ENCODE results near the gene ZNF423. TPM values are rescaled to one million over a fixed set of nuclear protein-coding genes. Genes with fewer than 3 reads are reported as not detected.
"Not testable (repeated sequence)": the region's sequence is repeated elsewhere in the genome, so short reads cannot be mapped to it uniquely, and the experiment has no call there.

ZNF423 gene
- total RNA-seq, 4 donors from 2014 or later: 6.6 to 22.9 (median 8.6) TPM

DNA sequence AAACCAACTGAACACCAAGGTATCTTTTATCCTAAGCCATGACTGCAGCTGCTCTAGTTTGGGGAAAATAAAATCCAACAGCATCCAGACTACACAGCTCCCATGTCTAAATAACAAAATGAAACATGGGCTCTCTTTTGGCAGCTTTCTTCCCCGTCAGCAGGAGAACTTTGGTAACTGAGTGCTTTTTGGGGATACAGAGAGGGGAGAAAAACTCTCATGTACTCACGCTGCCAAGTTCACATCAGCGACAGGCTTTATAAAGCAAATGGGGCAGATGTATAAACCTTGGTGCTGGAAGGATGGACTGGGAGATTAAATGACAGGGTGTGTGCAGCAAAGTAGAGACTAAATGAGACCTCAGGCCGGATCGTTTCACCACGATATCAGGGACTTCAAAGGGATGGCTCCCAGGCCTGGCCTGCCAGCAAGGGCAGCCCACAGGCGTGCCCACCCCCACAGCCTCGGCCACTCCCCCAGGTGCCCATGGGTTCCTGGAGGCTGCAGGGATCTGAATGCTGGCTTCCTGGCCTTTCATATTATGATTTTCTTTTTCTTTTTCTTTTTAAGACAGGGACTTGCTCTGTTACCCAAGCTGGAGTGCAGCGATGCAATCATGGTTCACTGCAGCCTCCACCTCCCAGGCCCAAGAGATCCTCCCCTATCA, 174.6 kb downstream of the ZNF423 start:
- ATAC-seq (ENCODE audit: low FRiP score): no peak

DNA sequence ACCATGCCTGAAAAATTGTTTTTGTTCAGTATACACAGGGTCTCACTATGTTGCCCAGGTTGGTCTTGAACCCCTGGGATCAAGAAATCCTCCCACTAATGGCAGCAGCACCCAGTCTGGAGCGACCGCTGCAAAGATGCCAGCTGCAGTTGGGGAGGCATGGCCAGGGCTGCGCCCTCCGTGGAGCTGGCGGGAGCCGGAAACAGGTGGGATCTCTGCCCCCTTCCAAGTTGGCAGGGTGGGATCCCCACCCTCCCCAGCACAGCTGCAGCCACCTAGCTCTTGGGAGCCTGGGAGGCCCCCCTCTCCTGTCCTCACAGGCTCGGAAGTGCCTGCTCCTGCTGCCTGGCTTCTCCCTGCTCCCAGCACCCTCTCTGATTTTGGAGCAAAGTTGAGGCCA, 176.8 kb downstream of the ZNF423 start:
- TF ChIP-seq, protein P1, sequence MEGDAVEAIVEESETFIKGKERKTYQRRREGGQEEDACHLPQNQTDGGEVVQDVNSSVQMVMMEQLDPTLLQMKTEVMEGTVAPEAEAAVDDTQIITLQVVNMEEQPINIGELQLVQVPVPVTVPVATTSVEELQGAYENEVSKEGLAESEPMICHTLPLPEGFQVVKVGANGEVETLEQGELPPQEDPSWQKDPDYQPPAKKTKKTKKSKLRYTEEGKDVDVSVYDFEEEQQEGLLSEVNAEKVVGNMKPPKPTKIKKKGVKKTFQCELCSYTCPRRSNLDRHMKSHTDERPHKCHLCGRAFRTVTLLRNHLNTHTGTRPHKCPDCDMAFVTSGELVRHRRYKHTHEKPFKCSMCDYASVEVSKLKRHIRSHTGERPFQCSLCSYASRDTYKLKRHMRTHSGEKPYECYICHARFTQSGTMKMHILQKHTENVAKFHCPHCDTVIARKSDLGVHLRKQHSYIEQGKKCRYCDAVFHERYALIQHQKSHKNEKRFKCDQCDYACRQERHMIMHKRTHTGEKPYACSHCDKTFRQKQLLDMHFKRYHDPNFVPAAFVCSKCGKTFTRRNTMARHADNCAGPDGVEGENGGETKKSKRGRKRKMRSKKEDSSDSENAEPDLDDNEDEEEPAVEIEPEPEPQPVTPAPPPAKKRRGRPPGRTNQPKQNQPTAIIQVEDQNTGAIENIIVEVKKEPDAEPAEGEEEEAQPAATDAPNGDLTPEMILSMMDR (IDR thresholded peaks at IDR 0.05): no peak
- ATAC-seq (ENCODE audit: low FRiP score) (no peak), DNase-seq (ENCODE audit: low spot score) (no peak)

More for the DNA sequence above, 174.6 kb downstream of the ZNF423 start:
- TF ChIP-seq, protein P1 (IDR thresholded peaks at IDR 0.05): no peak
- DNase-seq (ENCODE audit: low spot score): no peak

DNA sequence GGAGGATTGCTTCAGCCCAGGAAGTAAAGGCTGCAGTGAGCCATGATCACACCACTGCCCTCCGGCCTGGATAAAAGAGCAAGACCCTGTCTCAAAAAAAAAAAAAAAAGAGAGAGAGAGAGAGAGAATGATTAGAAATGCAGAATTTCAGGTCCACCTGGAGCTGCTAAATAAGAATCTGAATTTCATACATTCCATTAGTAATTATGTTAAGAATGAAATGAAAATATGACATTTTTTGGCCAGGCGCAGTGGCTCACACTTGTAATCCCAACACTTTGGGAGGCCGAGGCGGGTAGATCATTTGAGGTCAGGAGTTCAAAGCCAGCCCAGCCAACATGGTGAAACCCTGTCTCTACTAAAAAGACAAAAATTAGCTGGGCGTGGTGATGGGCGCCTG, 178.3 kb downstream of the ZNF423 start:
- ATAC-seq (ENCODE audit: low FRiP score): not testable (repeated sequence)

DNA sequence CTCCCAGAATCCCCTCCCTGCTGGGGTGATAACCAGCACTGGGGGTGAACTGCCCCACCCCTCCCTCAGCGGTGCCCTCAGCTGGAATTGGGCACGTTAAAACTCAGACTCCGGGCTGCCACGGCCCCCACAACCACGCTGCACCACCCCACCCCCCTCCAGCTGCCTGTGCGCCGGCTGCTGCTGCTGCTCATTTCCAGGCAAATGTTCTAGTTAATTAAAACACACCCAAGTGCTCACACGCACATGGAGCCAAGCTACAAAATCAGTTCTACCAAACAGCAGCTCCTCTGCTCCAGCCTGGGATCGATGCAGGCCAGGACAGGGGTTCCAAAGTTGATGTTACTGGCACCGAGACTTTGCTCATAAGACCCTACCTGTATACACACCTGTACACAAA, 180.5 kb downstream of the ZNF423 start:
- DNase-seq (ENCODE audit: low spot score) (no peak), ATAC-seq (ENCODE audit: low FRiP score) (no peak)
- TF ChIP-seq, protein P1 (IDR thresholded peaks at IDR 0.05): no peak

More for the DNA sequence above, 178.3 kb downstream of the ZNF423 start:
- DNase-seq (ENCODE audit: low spot score): not testable (repeated sequence)

DNA sequence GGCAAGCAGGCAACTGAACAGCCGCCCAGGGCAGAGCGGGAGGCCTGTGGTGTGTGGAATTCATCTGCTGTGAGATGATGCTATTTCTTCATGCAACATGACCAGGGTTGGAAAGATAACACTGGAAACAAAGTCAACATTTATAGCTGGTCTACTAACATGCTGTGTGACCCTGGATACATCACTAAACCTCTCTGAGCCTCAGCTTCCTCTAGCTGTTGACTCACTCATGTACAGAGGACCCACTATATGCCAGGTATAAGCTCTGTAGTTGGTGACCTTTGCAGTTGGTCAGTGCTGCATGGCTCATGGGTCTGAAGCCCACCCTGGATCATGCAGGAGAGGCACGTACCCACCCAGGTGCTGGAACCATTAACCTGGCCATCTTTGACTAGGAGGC, 180.9 kb downstream of the ZNF423 start:
- TF ChIP-seq, protein P1 (IDR thresholded peaks at IDR 0.05): no peak
- ATAC-seq (ENCODE audit: low FRiP score) (no peak), DNase-seq (ENCODE audit: low spot score) (no peak)

DNA sequence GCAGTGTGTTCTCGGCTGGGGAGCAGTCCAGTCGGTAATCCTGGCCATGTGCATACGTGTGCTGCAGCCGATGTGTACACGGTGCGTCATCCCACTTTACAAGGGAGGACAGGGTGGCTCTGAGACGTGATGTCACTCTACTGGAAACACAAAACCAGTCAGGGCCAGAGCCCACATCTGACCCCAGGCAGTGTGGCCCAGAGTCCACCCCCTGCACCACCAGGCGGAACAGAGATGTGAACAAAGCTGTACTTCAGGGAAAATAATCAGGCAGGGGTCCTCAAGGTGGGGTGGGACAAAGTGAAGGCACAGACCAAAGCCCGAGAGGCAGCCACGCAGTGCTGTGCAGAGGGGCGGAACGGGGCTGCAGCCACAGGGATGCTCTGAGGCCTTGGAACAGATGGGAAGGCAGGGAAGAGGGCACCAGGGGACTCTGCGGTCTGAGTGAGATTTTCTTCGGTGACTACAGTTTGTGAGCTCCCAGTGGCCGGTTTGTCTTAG, 181.5 kb downstream of the ZNF423 start:
- TF ChIP-seq, protein P1 (IDR thresholded peaks at IDR 0.05): no peak
- ATAC-seq (ENCODE audit: low FRiP score) (no peak), DNase-seq (ENCODE audit: low spot score) (no peak)

DNA sequence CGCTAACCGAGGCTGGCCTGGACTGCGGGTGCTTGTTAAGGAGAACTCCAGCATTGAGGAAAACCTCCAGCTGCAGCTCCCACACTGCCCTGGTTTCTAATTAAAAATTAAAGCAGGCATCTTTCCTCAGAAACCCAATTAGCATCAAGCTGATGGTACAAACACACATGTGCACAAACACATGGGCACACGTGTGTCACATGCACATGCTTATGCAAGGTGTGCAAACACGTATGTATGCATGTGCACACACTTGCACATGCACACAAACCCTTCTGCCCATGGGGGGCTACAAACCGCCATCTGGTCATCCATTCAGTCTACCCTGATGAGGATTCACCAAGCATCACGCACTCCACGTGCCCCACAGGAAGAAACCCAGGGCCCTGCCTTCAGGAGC, 182.5 kb downstream of the ZNF423 start:
- TF ChIP-seq, protein P1 (IDR thresholded peaks at IDR 0.05): no peak
- ATAC-seq (ENCODE audit: low FRiP score) (no peak), DNase-seq (ENCODE audit: low spot score) (no peak)
